OCI-LY7 (cell line): ENCODE measurements around the gene KRTAP22-1.

ENCODE experiments used
- EZH2phosphoT487 ChIP-seq: fragments of 200-600 bp; sonication (generic); IDR thresholded peaks from 2 replicates; pipeline ENCODE4 v1.6.1; 2018; ENCODE audit warnings: low read depth, borderline replicate concordance, mild to moderate bottlenecking, mixed run types, antibody characterized with exemption, low read length, moderate library complexity, mixed read lengths
- TF ChIP-seq, protein P1 (sequence below): fragments of 200-600 bp; sonication (generic); conservative IDR thresholded peaks from 2 replicates; pipeline ENCODE4 v1.5.1; 2014; ENCODE audit warnings: mild to moderate bottlenecking, antibody characterized with exemption, low read length, moderate library complexity, mixed read lengths

DNA sequence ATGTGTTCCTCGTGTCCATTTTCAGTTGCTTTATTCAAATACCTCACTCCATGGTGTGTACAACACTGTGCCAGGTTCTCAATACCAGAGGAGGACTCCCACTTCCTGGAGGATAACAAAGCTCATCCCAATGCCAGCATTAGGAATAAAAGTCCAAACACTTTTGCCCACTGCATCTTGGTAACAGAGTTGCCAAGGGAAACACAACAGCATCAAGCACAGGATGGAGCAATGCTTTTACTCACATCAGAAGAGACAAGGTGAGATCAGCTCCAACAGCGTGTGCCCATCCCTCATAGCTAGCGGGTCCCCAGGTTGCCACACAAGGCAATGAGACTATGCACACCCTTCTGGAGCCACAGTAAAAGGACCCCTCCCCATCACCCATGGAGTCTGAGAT is 22.5 kb downstream of the KRTAP22-1 start:
- TF ChIP-seq, protein P1, sequence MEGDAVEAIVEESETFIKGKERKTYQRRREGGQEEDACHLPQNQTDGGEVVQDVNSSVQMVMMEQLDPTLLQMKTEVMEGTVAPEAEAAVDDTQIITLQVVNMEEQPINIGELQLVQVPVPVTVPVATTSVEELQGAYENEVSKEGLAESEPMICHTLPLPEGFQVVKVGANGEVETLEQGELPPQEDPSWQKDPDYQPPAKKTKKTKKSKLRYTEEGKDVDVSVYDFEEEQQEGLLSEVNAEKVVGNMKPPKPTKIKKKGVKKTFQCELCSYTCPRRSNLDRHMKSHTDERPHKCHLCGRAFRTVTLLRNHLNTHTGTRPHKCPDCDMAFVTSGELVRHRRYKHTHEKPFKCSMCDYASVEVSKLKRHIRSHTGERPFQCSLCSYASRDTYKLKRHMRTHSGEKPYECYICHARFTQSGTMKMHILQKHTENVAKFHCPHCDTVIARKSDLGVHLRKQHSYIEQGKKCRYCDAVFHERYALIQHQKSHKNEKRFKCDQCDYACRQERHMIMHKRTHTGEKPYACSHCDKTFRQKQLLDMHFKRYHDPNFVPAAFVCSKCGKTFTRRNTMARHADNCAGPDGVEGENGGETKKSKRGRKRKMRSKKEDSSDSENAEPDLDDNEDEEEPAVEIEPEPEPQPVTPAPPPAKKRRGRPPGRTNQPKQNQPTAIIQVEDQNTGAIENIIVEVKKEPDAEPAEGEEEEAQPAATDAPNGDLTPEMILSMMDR = no peak
- TF ChIP-seq EZH2phosphoT487 = no peak
